HL-60 (cell line): ENCODE data around the gene YWHAB.

Experiments
- POLR2AphosphoS5 ChIP-seq: IDR thresholded peaks from 2 replicates; pipeline ENCODE4 v1.6.1; 2012; ENCODE audit warnings: low read depth
- SPI1 ChIP-seq: IDR thresholded peaks from 2 replicates; pipeline ENCODE4 v1.6.1; 2012; ENCODE audit warnings: low read depth, mild to moderate bottlenecking, borderline replicate concordance
- TF ChIP-seq, protein P1 (sequence below): IDR thresholded peaks from one replicate; pipeline ENCODE4 v1.5.1; 2011; ENCODE audit warnings: low read length, control low read depth, inconsistent platforms; ENCODE audit not compliant: insufficient read depth

DNA sequence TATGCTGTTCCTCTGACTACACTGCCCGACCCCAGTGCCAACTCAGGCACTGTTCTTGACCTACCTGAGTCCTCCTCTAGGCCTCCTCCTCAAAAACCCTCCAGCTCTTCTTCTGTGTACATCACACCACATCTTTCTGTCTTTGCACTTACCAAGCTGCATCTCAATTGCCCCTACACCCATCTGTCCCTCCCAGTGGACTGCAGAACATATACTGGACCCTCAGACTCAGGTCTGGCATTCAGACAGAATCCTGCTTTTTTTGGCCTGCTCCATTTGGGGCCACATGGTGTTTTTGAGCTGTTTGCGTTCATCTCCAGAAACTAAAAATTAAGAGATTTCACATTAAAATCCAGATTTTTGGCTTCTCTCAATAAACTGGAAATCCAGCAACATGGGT is 23.2 kb upstream of the YWHAB start:
- no peak for TF ChIP-seq POLR2AphosphoS5
- TF ChIP-seq, protein P1, sequence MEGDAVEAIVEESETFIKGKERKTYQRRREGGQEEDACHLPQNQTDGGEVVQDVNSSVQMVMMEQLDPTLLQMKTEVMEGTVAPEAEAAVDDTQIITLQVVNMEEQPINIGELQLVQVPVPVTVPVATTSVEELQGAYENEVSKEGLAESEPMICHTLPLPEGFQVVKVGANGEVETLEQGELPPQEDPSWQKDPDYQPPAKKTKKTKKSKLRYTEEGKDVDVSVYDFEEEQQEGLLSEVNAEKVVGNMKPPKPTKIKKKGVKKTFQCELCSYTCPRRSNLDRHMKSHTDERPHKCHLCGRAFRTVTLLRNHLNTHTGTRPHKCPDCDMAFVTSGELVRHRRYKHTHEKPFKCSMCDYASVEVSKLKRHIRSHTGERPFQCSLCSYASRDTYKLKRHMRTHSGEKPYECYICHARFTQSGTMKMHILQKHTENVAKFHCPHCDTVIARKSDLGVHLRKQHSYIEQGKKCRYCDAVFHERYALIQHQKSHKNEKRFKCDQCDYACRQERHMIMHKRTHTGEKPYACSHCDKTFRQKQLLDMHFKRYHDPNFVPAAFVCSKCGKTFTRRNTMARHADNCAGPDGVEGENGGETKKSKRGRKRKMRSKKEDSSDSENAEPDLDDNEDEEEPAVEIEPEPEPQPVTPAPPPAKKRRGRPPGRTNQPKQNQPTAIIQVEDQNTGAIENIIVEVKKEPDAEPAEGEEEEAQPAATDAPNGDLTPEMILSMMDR: no peak
- no peak for TF ChIP-seq SPI1
